SK-N-SH treated with all-trans-retinoic acid at 6 μM for 48 hours (cell line): ENCODE measurements around the gene MBD5.

Experiments used
- ATAC-seq: fragments of 200-7000 bp; cut with Tn5 transposase; 3 replicates; pipeline ENCODE4 v1.9.1; 2020; ENCODE audit warnings: mild to moderate bottlenecking, moderate library complexity
- ARNTL ChIP-seq: fragments of 450-650 bp; formaldehyde crosslinking; IDR thresholded peaks from 2 replicates; pipeline ENCODE4 v1.5.0; 2020; ENCODE audit warnings: low read depth, mild to moderate bottlenecking, moderate library complexity, borderline replicate concordance
- BACH2 ChIP-seq: fragments of 250-450 bp; sonication (Bioruptor Pico); IDR thresholded peaks from 2 replicates; pipeline ENCODE4 v1.9.0; 2021; ENCODE audit warnings: mild to moderate bottlenecking, borderline replicate concordance
- CREB5 ChIP-seq: fragments of 250-450 bp; sonication (Bioruptor Pico); IDR thresholded peaks from 2 replicates; pipeline ENCODE4 v1.5.1; 2020; ENCODE audit warnings: low read depth, mild to moderate bottlenecking, moderate library complexity
- CSRNP3 ChIP-seq: fragments of 250-450 bp; sonication (Bioruptor Pico); IDR thresholded peaks from 2 replicates; pipeline ENCODE4 v1.5.1; 2021; ENCODE audit warnings: mild to moderate bottlenecking, moderate library complexity
- ESRRG ChIP-seq: fragments of 250-450 bp; sonication (Bioruptor Pico); IDR thresholded peaks from 2 replicates; pipeline ENCODE4 v1.6.1; 2021; ENCODE audit warnings: mild to moderate bottlenecking
- GLIS3 ChIP-seq: fragments of 250-450 bp; sonication (Bioruptor Pico); IDR thresholded peaks from 2 replicates; pipeline ENCODE4 v1.5.0; 2020; ENCODE audit warnings: mild to moderate bottlenecking, moderate library complexity
- ISL1 ChIP-seq: fragments of 250-450 bp; sonication (Bioruptor Pico); IDR thresholded peaks from 2 replicates; pipeline ENCODE4 v2.1.2; 2022; ENCODE audit warnings: mild to moderate bottlenecking, moderate library complexity
- OSR1 ChIP-seq: fragments of 250-450 bp; sonication (Bioruptor Pico); IDR thresholded peaks from 2 replicates; pipeline ENCODE4 v1.8.0; 2022; ENCODE audit warnings: moderate library complexity, mild to moderate bottlenecking, inconsistent platforms
- POU6F1 ChIP-seq: fragments of 250-450 bp; sonication (Bioruptor Pico); IDR thresholded peaks from 2 replicates; pipeline ENCODE4 v1.8.0; 2021; ENCODE audit warnings: low read depth, mild to moderate bottlenecking, moderate library complexity, borderline replicate concordance
- PPARA ChIP-seq: fragments of 250-450 bp; sonication (Bioruptor Pico); IDR thresholded peaks from 2 replicates; pipeline ENCODE4 v1.5.0; 2020; ENCODE audit warnings: mild to moderate bottlenecking, borderline replicate concordance
- SNAI2 ChIP-seq: fragments of 250-450 bp; sonication (Bioruptor Pico); IDR thresholded peaks from 2 replicates; pipeline ENCODE4 v1.5.0; 2020; ENCODE audit warnings: mild to moderate bottlenecking, moderate library complexity
- TCF4 ChIP-seq: fragments of 250-450 bp; sonication (Bioruptor Pico); IDR thresholded peaks from 2 replicates; pipeline ENCODE4 v1.8.0; 2021; ENCODE audit warnings: mild to moderate bottlenecking, moderate library complexity, borderline replicate concordance
- TOX ChIP-seq: fragments of 250-450 bp; sonication (Bioruptor Pico); IDR thresholded peaks from 2 replicates; pipeline ENCODE4 v1.8.0; 2021; ENCODE audit warnings: mild to moderate bottlenecking, moderate library complexity, borderline replicate concordance
- TSHZ2 ChIP-seq: fragments of 250-450 bp; sonication (Bioruptor Pico); IDR thresholded peaks from 2 replicates; pipeline ENCODE4 v1.5.0; 2020; ENCODE audit warnings: mild to moderate bottlenecking, moderate library complexity
- ZFP3 ChIP-seq: fragments of 250-450 bp; sonication (Bioruptor Pico); IDR thresholded peaks from 2 replicates; pipeline ENCODE4 v1.5.0; 2020; ENCODE audit warnings: mild to moderate bottlenecking, moderate library complexity
- ZFP30 ChIP-seq: fragments of 450-650 bp; formaldehyde crosslinking; IDR thresholded peaks from 2 replicates; pipeline ENCODE4 v1.5.0; 2022; ENCODE audit warnings: mild to moderate bottlenecking, moderate library complexity
- ZNF565 ChIP-seq: fragments of 450-650 bp; formaldehyde crosslinking; conservative IDR thresholded peaks from 2 replicates; pipeline ENCODE4 v1.5.0; 2020; ENCODE audit warnings: low read depth, mild to moderate bottlenecking, moderate library complexity
- ZNF70 ChIP-seq: fragments of 450-650 bp; formaldehyde crosslinking; IDR thresholded peaks from 2 replicates; pipeline ENCODE4 v1.5.0; 2020; ENCODE audit warnings: mild to moderate bottlenecking, moderate library complexity
- ZNF8 ChIP-seq: fragments of 450-650 bp; formaldehyde crosslinking; IDR thresholded peaks from 2 replicates; pipeline ENCODE4 v1.5.0; 2020; ENCODE audit warnings: mild to moderate bottlenecking, moderate library complexity

Gene MBD5

GRCh38 chr2:148402786-148403185 is 381.9 kb downstream of the MBD5 start:
- TF ChIP-seq ZFP30 (CRISPR knock-in tag) = peak; percentile 80
- TF ChIP-seq ZNF565 (CRISPR knock-in tag) = no peak
- no peak for TF ChIP-seq CREB5
- ATAC-seq = no peak

GRCh38 chr2:148410899-148411298 is 390.0 kb downstream of the MBD5 start:
- TF ChIP-seq ISL1 (CRISPR knock-in tag) (no peak), CSRNP3 (CRISPR knock-in tag) (no peak), ZFP30 (CRISPR knock-in tag) (no peak), ZNF565 (CRISPR knock-in tag) (no peak), ZFP3 (CRISPR knock-in tag) (no peak)
- ATAC-seq = no peak

GRCh38 chr2:148416248-148416647 is 395.4 kb downstream of the MBD5 start:
- no peak for TF ChIP-seq BACH2
- TF ChIP-seq OSR1 (CRISPR knock-in tag) = no peak
- no peak for TF ChIP-seq GLIS3
- no peak for TF ChIP-seq ISL1 (CRISPR knock-in tag)
- TF ChIP-seq CREB5 = no peak
- TF ChIP-seq PPARA = no peak
- TF ChIP-seq TOX (CRISPR knock-in tag) = no peak
- TF ChIP-seq SNAI2 = no peak
- no peak for TF ChIP-seq ESRRG (CRISPR knock-in tag)
- no peak for TF ChIP-seq ZFP30 (CRISPR knock-in tag)
- no peak for TF ChIP-seq POU6F1
- TF ChIP-seq TSHZ2 (CRISPR knock-in tag) = no peak
- no peak for TF ChIP-seq ZNF70 (CRISPR knock-in tag)
- no peak for TF ChIP-seq TCF4
- no peak for TF ChIP-seq ARNTL (CRISPR knock-in tag)
- TF ChIP-seq CSRNP3 (CRISPR knock-in tag) = no peak
- no peak for ATAC-seq

GRCh38 chr2:148430101-148430500 is 409.2 kb downstream of the MBD5 start:
- no peak for ATAC-seq

More at GRCh38 chr2:148430101-148430500, 409.2 kb downstream of the MBD5 start:
- TF ChIP-seq ZFP30 (CRISPR knock-in tag) (no peak), TCF4 (no peak), ZNF8 (CRISPR knock-in tag) (no peak)
- TF ChIP-seq, all 23 proteins: peak for 0
